Nephron (organoid): ENCODE data around the gene DSCAM.

Source experiments
- H3K27ac Mint-ChIP-seq, 3 experiments: 2 replicates each; pipeline ENCODE4 v1.8.0; 2020; ENCODE audit warnings: mixed read lengths in 3 of 3, mild to moderate bottlenecking in 2 of 3, moderate library complexity in 1 of 3
- H3K27me3 Mint-ChIP-seq: 2 replicates; pipeline ENCODE4 v1.8.0; 2021; ENCODE audit warnings: low read depth, mild to moderate bottlenecking, moderate library complexity, mixed read lengths
- H3K36me3 Mint-ChIP-seq: 2 replicates; pipeline ENCODE4 v1.8.0; 2020; ENCODE audit warnings: low read depth, mixed read lengths
- H3K4me1 Mint-ChIP-seq: 2 replicates; pipeline ENCODE4 v1.8.0; 2020; ENCODE audit warnings: mixed read lengths
- H3K4me3 Mint-ChIP-seq, 3 experiments: 2 replicates each; pipeline ENCODE4 v1.8.0; 2020; ENCODE audit warnings: mild to moderate bottlenecking in 3 of 3, mixed read lengths in 3 of 3, moderate library complexity in 2 of 3
- H3K9me3 Mint-ChIP-seq: 2 replicates; pipeline ENCODE4 v1.8.0; 2020; ENCODE audit warnings: mixed read lengths
- TF ChIP-seq, protein P1 (sequence below), 3 experiments: fragments of 200-600 bp; sonication (generic); IDR thresholded peaks; one replicate each; pipeline ENCODE4 v1.5.0; 2021; ENCODE audit warnings: antibody characterized with exemption in 3 of 3; ENCODE audit not compliant: unreplicated experiment in 3 of 3

The DSCAM gene

DNA sequence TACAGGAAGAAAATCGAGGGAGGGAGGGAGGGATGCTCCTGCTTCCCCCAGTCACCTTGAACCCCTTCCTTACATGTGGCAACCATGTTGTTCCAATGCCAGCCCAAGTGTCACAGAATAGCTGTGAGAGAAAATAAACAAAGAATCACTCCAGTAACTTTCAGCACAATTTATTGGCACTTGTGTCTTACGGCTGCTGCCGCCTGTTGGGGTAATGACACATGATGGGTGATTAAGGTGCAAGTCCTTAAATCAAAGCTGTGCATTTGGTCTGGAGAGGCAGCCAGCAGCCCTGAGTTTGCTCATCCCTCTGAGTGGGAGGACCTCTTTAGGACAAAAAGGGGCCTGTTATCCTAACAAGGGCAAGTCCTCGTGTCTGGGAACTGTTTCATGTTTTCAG is 602.0 kb downstream of the DSCAM start:
- Mint-ChIP-seq H3K27me3 (peaks cover 26% of the 10 kb centered on the region), H3K4me1 (peaks cover 22% of the 10 kb centered on the region), H3K36me3 (no peaks in the 10 kb centered on the region), H3K4me3 (no peak overlapping the region), H3K27ac (no peak overlapping the region), H3K9me3 (peaks cover 14% of the 10 kb centered on the region)
- TF ChIP-seq, protein P1, sequence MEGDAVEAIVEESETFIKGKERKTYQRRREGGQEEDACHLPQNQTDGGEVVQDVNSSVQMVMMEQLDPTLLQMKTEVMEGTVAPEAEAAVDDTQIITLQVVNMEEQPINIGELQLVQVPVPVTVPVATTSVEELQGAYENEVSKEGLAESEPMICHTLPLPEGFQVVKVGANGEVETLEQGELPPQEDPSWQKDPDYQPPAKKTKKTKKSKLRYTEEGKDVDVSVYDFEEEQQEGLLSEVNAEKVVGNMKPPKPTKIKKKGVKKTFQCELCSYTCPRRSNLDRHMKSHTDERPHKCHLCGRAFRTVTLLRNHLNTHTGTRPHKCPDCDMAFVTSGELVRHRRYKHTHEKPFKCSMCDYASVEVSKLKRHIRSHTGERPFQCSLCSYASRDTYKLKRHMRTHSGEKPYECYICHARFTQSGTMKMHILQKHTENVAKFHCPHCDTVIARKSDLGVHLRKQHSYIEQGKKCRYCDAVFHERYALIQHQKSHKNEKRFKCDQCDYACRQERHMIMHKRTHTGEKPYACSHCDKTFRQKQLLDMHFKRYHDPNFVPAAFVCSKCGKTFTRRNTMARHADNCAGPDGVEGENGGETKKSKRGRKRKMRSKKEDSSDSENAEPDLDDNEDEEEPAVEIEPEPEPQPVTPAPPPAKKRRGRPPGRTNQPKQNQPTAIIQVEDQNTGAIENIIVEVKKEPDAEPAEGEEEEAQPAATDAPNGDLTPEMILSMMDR (IDR thresholded peaks at IDR 0.05; ENCODE audit: unreplicated experiment in 3 of 3) = no peak

DNA sequence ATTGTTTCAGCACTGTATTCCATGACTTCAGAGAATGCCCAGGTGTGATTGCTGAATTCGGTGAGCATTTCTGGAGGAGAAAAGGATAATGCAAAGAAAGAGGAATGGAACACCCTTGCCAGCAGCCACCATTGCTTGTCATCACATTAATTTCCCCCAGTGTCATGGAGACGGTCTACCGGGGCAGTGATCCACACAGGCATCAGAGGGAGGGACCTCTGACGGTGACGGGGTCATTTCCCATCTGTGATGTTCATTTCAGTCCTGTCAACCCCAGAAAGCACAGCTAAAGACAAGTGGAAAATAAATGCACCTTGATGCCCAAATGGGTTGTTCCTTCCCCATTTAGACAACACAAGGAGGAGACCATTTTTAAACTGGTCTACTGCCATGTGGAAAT is 603.3 kb downstream of the DSCAM start:
- TF ChIP-seq, protein P1 (IDR thresholded peaks at IDR 0.05; ENCODE audit: unreplicated experiment in 3 of 3) = no peak
- Mint-ChIP-seq H3K4me1 (peaks cover 22% of the 10 kb centered on the region), H3K27me3 (peaks cover 24% of the 10 kb centered on the region), H3K36me3 (no peaks in the 10 kb centered on the region), H3K9me3 (peaks cover 12% of the 10 kb centered on the region), H3K27ac (no peak overlapping the region), H3K4me3 (no peak overlapping the region)

GRCh38 chr21:40242586-40243265 is 604.2 kb downstream of the DSCAM start:
- Mint-ChIP-seq H3K9me3 (peaks cover 4% of the 10 kb centered on the region), H3K27ac (no peak overlapping the region), H3K4me1 (peaks cover 22% of the 10 kb centered on the region), H3K36me3 (no peaks in the 10 kb centered on the region), H3K4me3 (no peak overlapping the region), H3K27me3 (peaks cover 19% of the 10 kb centered on the region)
- TF ChIP-seq, protein P1 (IDR thresholded peaks at IDR 0.05; ENCODE audit: unreplicated experiment in 3 of 3) = no peak

- Mint-ChIP-seq H3K9me3 (no peaks in the 10 kb centered on the region), H3K4me1 (no peaks in the 10 kb centered on the region), H3K27me3 (peaks cover 12% of the 10 kb centered on the region), H3K36me3 (no peaks in the 10 kb centered on the region), H3K4me3 (no peak overlapping the region), H3K27ac (no peak overlapping the region)
- TF ChIP-seq, protein P1 (IDR thresholded peaks at IDR 0.05; ENCODE audit: unreplicated experiment in 3 of 3) = no peak
Measured at GRCh38 chr21:40235528-40235927, 611.4 kb downstream of the DSCAM start.

DNA sequence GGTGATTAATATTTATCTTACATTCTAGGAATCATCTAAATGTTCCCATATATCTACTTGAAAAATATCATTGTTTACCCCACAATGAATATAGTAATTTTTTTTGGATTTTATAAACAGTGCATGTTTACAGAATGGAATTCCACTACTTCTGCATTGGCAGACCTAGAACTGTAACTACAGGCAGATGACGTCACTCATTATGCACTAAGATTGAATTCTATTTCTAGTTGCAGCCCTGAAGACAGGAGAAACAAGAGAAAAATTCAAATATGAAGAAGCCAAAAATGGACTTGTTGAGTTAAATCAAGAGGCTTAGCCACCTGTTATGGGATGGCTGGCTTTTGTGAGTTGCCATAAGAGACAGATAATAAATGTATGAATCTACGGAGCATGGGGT is 615.0 kb downstream of the DSCAM start:
- Mint-ChIP-seq H3K9me3 (no peaks in the 10 kb centered on the region), H3K4me3 (no peak overlapping the region), H3K27ac (no peak overlapping the region), H3K27me3 (peaks cover 10% of the 10 kb centered on the region), H3K36me3 (no peaks in the 10 kb centered on the region), H3K4me1 (no peaks in the 10 kb centered on the region)
- TF ChIP-seq, protein P1 (IDR thresholded peaks at IDR 0.05; ENCODE audit: unreplicated experiment in 3 of 3) = no peak

DNA sequence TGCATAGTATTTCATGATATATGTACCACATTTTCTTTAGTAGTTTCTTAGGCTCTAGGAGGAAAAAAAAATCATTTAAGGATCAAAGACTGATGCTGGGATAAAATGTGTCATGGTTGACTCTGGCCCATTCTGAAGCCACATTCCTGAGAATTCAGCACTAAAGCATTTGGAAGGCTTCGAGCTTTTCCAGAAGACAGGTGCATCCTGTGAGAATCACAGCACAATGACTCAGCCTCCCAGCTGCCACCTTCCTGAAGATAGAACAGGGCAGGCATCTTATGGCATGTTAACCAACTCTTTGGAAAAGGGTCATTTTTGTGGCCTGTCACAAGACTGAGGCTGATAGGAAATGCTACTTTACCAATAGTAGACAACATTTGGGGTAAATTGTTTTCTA is 619.9 kb downstream of the DSCAM start:
- Mint-ChIP-seq H3K27ac (no peak overlapping the region), H3K9me3 (no peaks in the 10 kb centered on the region), H3K4me3 (no peak overlapping the region), H3K27me3 (peaks cover 27% of the 10 kb centered on the region), H3K36me3 (no peaks in the 10 kb centered on the region), H3K4me1 (no peaks in the 10 kb centered on the region)
- TF ChIP-seq, protein P1 (IDR thresholded peaks at IDR 0.05; ENCODE audit: unreplicated experiment in 3 of 3) = no peak
